Measurements from ENCODE around the gene NSUN7.

- TF ChIP-seq CTCF (IDR thresholded peaks at IDR 0.05) (no peak), EP300 (IDR thresholded peaks at IDR 0.05; ENCODE audit: low read depth) (no peak)
These were observed 36.0 kb downstream of the NSUN7 start for GRCh38 chr4:40785727-40786126.

Measured in transverse colon (tissue), 3 donors.